CD4-positive, alpha-beta T cell treated with Interleukin-1 beta for 1 hour (primary cell): ENCODE data around the gene HDAC9.

Source experiments
- DNase-seq, 2 donors: peaks; one replicate each; pipeline ENCODE4 v3.0.0-alpha.2; 2020 to 2022

HDAC9 gene

DNA sequence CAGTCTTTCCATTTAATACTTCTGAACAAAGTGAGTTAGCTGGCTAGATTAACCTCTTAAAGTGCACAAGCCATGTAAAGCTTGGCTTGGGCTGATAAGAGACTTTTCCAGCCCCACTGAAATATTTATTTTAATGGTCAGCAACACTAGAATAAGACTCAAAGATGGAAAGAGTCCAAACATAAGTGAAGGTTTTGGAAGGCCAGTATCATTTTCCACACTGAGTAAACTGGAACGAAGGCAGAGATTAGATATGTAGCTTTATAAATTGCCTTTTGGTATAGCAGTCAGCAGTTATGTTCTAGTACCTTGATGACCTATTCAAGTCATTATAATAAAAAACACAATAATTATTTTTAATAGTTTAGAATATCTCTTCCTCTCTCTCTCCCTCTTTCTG, 102.2 kb downstream of the HDAC9 start:
- DNase-seq, result no peak

DNA sequence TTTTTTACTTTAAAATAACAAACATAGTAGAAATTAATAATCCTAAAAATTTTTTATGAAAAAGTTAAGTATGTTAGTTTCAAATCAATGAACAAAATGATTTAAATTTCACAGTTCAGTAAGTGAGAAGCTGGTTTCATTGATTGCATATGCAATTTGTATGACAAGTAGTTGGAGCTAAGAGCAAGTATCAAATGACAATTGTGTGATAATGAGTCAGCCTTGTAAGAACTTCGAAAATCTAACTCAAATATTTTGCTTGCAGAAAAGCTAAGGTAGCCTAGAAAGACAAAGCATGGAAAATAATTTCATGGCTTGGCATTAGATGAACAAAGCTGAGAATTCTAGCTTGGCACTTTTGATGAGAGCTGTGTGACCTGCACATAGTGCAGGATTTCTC, 111.5 kb downstream of the HDAC9 start:
- no peak for DNase-seq

DNA sequence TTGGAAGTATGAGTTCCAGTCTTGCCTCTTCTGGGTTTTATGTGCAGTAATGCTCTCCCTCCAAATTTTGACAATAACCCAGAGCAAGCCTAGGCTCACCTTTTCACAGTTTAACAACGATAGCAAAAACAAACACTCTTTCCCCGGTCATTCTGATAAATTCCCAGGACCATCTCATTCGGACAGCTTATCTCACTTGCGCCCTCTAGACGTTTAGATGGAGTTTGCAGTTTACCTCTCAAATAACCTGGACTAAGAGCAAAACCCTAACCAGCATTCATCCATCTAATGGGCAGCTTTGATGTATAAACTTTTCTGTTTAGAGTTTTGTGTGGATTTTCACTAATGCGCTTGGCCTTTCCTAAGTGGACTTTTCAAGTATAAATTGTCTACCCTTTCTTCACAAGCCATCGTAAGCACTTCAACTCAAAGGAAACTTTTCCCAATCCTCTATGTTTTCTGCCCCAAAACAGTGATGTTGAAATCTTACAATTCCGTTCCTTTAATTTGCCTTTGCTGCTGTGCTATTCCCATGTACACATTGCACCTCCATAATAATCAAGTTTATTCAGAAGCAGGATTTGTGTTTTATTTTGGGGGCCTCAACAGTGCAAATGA, 114.9 kb downstream of the HDAC9 start:
- DNase-seq, result no peak

DNA sequence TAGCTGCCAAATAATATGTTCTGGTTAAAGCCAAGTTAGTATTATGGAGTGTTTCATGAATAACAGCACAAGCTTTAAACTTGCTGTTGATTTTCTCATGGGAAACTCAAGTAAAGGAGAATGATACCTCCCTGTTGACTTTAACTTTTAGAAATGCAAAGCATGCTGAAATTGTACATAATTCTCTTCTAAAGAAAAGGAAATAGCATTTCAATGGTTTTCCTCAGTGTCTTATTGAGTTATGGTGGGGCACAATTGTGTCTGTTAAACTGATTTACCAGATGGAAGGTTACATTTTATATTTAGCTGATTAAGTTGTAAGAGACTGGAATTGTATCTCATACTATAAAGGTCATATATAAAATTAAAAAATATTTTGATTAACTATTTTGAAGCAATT, 119.3 kb downstream of the HDAC9 start:
- DNase-seq, result no peak

DNA sequence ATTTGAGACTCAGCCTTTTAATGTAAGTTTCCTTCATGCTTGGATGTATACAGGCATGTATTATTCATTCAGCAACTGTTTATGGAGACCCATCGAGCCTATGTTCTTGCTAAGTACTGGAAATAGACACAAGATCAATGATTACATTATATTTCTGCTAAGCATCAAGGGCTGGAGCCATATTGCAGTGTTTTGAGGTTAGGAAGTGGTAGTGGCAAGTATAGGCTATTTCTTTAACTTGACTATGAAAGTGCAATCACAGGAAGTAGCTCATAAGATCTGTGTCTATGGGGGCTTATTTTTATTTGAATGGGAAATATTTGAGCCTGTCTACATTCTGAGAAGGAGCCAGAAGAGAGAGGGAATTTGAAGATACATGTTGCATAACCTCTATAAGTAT, 123.8 kb downstream of the HDAC9 start:
- no peak for DNase-seq

DNA sequence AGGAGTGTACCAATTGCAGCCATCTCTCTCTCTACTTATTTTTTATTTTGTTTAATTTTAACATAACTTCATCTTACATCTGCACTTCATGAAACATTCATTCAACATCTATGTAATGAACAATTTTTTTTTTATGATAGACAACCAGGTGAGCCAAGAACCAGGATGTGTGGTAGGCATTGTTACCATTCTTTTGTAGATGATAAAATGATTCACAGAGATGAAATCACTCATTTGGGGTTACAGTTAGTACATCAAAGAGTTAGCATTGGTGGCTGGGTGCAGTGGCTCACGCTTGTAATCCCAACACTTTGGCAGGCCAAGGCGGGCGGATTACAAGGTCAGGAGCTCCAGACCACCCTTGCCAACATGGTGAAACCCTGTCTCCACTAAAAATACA, 127.8 kb downstream of the HDAC9 start:
- DNase-seq, result no peak

DNA sequence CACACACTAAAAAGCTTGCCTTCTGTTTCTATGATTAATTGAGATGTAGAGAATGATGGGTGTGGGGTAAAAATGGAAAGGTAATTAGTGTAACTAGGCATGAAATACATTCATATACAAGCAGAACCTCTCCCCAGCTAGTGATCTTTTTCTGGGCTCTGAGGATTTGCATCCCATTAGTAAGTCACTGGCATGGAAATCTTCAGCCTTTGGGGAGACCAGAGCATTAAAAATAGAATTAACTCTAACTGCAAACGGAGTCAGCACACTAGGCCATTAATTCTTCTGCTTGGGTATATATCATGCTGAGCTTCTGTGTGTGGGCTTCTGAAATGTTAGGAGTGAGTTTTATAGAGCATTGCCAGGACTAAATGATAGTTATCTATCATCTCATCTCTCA, 128.9 kb downstream of the HDAC9 start:
- no peak for DNase-seq

DNA sequence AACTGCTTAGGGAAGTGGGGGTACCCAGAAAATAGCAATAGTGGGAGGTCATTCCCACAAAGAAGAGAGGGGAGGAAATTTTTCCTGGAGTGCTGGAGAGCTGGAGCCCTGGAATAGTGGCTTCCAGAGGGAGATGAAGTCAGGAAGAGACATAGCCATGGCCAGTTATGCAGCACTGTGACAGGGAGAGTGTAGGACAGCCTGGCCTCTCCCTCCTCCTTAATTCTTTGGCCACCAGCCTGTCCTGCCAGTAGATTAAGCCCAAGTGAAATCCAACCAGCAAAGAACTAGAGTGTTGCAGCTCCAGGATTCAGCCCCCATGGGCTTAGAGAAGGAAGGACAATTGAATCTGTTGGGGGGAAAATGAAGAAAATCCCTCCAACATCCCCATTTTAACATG, 130.5 kb downstream of the HDAC9 start:
- no peak for DNase-seq

DNA sequence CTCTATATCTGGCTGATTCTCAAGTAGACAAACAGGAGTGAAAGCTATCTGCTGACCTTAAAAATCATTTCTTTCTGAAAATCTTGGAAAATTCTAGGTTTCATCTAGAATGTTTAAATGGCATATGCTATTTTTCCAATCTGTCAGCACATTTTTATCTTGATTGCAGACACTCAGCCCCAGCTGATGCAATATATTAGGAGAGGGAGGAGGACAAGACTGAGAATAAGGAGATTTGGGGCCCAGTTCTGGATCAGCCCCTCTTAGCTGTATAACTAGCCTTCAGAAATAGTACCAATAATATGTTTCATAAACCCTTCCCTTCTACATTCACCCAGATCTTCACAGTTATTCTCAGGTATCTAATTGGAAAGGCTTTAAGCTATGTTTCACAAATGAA, 131.2 kb downstream of the HDAC9 start:
- no peak for DNase-seq

DNA sequence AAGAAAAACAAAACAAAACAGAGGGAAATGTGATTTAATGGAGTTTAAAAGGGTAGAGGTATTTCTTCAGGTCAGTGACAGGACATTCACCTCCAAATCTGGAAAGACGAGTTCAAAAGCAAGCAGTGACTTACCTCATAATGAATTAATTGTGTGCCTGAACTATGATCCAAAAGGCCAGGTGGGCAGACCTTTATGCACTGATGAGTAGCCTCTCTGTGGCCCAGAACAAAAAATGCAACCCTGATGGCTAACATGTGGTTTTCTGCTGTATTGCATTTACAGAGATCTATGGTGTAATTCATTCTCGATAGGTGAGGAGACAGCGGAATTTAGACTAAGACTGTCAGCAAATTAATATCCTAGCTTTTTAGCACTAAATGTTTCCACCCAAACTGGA, 142.0 kb downstream of the HDAC9 start:
- DNase-seq, result no peak

DNA sequence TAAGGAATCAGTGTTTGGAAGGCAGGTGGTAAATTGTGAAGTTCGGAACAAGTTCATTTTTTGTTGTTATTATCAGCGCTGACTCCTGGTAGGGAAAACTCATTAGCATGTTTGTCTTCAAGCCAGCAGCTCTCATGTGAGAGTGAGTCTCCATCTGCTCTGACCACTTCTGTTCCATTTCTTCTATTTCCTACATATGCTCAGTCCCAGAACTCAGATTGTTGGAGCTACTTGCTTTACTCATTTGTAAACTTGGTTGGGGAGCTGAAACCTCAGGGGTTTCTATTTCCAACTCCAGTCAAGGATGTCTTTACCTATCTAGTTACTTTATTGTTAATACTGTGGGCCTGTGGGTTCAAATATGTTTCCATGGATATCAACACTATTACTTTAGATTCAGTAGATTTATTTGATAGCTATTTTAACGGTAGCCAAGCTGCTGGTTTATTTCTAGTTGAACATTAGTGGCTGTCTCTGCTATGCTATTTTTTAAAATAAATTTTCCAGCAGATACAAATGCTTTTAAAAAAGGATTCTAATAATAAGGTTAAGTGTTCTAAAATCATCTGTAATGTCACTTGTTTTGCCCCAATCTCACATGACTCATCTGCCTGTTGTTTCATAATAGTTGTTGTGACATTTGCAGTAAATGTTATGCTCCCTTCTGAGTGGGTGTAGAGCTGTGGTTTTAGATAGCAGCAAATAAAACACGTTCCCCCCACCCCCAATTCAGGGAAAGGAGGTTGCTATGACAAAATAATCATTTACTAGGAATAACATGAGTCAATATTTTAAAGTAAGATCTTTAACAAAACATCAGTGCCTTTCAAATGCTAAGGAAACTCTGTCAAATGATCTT, 143.3 kb downstream of the HDAC9 start:
- peak; percentile 14 to 38 for DNase-seq

DNA sequence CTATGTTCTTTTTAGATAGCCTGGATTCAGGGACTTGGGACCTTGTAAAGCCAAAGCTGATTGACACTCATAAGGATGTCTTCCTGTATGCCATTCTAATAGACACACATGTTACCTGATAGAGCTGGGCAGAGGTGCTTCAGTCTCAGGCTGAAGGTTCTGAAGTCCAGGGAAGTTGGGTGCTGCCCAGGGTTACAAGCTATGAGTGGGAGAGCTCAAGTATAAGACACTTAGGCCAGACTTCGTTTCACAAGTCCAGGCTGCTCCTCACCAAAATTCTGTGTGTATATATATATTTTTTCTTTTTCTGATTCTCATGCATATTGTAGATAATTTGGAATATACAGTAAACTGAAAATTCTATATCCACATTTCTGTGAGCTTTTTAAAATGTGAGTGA, 144.2 kb downstream of the HDAC9 start:
- no peak for DNase-seq

DNA sequence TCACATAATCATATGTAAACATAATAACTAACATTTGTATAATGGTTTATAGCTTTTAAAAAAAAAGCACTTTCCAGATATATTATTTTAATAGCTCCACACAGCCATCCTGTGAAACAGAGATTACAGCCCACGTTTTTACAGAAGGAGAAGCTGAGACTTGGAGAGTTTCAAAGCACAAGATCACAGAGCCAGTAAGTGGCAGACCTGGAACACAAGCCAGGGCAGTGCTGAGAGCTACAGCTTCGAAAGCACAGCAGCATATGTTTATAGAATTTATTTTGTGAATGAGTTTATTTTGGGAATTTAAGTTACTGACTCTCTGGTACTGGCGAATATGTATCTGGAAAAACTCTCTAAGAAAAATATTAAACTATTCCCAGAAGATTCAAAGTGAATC, 149.4 kb downstream of the HDAC9 start:
- no peak for DNase-seq

DNA sequence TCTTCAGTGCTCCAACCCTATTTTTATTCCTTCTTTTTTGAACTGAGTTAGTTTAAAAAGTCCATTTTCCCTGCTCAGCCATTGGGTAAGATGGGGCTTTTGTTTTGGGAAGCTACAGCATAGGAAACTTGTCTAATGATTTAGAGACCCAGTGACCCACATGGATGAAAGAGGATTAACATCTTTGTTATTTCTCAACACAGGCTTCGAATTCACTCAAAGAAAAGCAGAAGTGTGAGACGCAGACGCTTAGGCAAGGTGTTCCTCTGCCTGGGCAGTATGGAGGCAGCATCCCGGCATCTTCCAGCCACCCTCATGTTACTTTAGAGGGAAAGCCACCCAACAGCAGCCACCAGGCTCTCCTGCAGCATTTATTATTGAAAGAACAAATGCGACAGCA, 152.0 kb downstream of the HDAC9 start:
- no peak for DNase-seq

DNA sequence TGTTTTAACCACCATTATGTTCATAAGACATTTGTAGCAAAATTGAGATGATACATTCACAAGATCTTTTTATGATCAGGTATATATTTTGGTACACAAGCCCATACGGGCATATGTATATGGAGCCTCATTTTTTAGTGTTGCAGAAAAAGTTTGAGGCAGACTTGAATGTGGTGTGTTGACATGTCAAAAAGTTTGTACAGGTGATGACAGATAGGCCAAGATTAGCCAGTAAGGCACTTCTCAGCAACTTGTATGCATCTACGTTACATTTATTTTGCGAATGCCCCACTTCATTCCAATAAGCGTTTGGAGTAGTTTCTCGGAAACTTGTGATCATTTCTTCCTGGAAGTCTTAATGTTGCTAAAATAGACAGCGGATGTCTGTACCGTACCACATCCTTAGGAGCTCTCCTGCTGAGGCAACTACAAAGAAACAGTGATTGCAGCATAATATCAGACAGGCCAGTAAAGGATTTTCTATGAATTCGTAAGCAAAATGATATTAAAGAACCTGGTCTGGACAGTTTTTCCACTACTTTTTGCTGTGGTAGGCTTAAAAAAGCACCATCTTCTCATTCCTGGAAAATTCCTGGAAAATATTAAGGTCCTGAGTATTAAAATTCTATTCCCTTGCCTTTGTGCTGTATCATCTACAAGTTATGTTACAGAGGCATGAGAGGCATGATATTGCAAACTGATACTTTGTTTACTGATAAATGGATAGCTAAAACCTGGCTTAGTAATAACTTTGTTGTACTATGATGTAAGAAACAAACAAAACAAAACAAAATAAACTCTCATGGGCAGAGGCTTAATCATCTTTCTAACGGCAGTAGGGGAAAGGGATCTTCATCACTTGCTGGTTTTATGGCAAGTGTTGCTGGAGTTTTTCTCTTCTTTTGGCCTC, 153.6 kb downstream of the HDAC9 start:
- DNase-seq, result no peak

DNA sequence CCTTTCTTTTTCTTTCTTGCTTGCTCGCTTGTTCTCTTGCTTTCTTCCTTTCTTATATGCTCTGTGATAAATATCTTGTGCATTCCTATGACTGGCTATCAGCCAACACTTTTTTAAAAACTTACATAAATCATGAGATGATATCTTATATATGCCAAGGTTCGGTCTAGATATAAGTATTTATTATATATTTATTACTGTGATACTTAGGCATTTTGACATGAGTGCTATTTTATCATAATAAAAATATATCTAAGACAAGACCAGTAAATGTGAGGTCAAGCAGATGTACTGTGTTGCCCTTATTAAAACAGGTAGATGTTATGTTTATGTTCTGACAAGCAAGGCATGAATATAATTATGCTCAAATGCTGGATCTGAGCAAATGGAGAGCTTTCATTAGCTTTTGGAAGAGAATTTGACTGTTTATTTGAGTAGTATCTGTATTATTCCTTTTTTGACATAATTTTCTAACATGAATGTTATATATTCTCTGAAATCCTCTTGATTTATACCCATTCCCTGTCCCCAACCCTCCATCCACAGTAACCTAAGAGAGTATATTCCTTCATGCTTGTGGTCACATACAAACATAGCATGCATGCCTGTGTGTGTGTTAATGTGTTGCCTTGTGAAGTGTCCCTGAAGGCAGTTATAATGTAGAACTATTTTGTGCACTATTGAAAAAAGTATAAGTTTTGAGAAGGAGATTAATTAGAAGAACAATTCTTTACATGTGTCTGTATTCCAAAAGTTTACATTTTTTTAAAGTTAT, 158.0 kb downstream of the HDAC9 start:
- no peak for DNase-seq

DNA sequence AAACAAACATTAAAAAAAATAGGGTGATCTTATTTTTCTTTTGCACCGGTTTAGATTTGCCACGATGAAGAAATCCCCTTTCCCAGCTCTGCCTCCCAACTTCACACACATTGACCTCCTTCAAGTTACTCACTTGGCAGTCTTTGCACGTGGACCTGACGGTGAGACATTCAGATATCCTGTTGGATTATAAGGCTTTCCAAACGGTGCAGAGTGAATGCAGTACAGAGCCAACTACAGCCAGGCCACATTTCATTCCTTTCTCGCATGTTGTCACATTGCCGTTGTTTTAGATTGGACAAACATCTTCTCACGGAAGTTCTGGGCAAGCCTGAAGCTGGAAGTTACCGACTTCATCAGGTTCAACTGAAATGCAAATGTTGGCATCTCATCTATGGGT, 159.2 kb downstream of the HDAC9 start:
- DNase-seq, result no peak

DNA sequence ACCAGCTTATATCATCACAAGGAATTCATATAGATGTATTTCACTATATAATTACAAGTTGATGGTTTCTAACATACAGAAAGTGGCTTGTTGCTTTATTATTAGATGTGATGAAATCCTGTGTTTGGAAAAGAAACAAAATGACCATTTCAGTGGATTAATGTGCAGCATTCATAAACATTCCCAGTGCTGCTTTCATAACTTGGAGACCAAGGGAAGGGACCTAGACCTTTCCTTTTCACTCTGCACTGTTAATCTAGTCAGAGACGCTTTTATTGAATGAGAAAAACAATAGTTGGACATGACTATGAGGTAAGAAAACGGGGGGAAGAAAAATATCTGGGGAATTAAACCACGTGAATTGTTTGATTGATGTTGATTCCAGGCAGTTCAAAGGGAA, 160.0 kb downstream of the HDAC9 start:
- DNase-seq, result no peak

DNA sequence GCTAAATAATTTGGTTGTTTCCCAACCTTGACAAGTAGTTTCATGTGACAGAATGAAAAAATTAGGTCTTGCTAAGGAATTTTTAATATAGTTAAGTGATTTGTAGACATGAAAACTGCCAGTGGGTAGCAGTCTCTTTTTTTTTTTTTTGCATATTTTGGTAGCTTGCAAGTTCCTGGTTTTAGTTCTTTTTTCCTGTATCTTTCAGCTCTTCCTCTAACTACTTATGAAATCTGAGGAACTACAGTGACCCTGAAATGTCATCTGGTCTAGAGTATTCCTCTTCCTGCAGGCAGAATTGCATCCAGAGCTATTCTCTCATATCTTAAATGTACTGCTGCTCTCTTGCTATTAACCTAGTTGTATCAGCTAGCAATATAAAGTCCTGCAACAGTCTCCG, 160.4 kb downstream of the HDAC9 start:
- DNase-seq, result no peak

DNA sequence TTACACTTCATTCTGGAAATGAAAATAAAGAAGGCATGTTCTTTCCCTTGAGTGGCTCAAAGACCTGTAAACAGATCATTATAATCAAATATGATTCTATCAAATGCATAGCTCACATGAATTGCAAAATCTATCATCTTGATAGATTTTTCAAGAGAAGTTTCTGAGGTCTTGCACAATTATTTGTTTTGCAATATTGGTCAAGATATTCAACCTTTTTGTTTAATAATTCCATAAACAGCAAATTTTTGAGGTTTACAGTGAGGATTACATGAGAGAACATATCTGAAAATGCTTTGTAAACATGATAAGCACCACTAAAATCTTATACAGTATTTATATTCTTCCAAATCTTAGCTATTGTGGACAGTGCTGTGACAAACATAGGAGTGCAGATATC, 160.8 kb downstream of the HDAC9 start:
- DNase-seq, result no peak

DNA sequence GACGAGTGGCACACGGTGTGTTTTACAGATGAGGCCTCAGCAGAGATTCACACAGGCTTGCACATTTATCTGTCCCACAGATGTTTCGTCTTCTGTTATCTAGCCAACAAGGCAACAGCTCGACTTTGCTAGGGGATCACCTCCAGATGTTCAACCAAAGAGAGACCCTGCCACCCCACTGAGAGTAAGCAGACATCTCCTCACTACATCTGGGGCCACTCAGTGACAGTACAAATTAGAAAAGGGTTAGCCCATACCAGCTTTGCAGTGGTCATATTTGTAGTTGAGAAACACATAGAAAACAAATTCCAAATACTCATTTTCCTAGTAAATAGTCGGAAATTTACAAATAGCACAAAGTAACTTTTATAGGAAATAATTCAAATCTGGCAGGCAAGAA, 164.2 kb downstream of the HDAC9 start:
- DNase-seq, result no peak

DNA sequence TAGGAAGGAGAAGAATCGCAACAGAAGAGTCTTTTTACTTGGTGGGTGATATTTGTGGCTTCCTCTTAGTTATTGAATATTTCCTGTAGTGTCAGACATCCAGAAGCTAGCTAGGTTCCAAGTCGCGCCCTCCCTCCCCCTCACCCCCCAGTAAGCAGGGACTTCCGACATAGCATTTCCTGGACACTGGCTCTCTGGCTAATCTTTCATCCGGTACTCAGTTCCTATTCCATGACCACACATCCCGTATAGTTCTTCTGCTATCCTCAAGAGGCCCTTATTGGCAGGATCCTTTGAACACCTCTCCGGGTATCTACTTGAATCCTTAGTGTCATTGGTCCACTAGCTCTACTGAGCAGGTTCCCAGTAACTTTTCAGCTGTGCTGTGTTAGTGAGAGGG, 167.8 kb downstream of the HDAC9 start:
- no peak for DNase-seq
